Endothelial cell of umbilical vein (primary cell): ENCODE results near the gene C8G. TPM values are rescaled to one million over a fixed set of nuclear protein-coding genes. Genes with fewer than 3 reads are reported as not detected.
A peak's percentile ranks its signal among the peaks of the same experiment; 100 is the strongest.

ENCODE experiments used
- BruUV-seq: library from RNA; stranded (reverse); fragments of 400-500 nt; replicated peaks from 2 replicates; lab custom pipeline; 2021; lab: Mats Ljungman, UMichigan
- CTCF ChIA-PET: fragments of 300-600, 350-600 bp; sonication (Branson Sonifier 250); formaldehyde crosslinking; loops from one replicate; lab custom pipeline; 2021; ENCODE audit warnings: antibody characterized with exemption, inconsistent platforms; lab: Charles Lee
- POLR2A ChIA-PET: fragments of 300-600, 350-600 bp; sonication (Branson Sonifier 250); formaldehyde crosslinking; loops from one replicate; lab custom pipeline; 2021; ENCODE audit warnings: antibody characterized with exemption, inconsistent platforms; lab: Charles Lee
- DNase-seq: peaks from one replicate; pipeline ENCODE4 v3.0.0-alpha.2; 2011; ENCODE audit warnings: low read depth, low spot score
- FAIRE-seq: peaks from 2 replicates; lab custom pipeline; 2011; peaks lifted over from hg19 to GRCh38; lab: Jason Lieb, UNC
- H2AFZ ChIP-seq: 2 replicates; pipeline ENCODE4 v1.6.0; 2012; ENCODE audit warnings: low read depth, low read length, control low read depth, inconsistent platforms
- H3K27ac ChIP-seq: 2 replicates; pipeline ENCODE4 v1.5.1; 2011; ENCODE audit warnings: low read depth, mild to moderate bottlenecking, control low read depth, low read length, moderate library complexity; ENCODE audit not compliant: insufficient read depth
- H3K27me3 ChIP-seq, 2 experiments: 2 replicates each; pipeline versions ENCODE4 v1.6.0 to v1.6.1; 2011; ENCODE audit warnings: low read length in 2 of 2, mixed read lengths in 1 of 2; ENCODE audit not compliant: control insufficient read depth in 2 of 2, insufficient read depth in 2 of 2
- H3K36me3 ChIP-seq, 2 experiments: 2 replicates in 1 of 2; 3 replicates in 1 of 2; pipeline ENCODE4 v1.5.1; 2011; ENCODE audit warnings: low read length in 2 of 2, mild to moderate bottlenecking in 1 of 2, moderate library complexity in 1 of 2; ENCODE audit not compliant: control insufficient read depth in 2 of 2, insufficient read depth in 2 of 2; ENCODE audit errors: extremely low read depth in 1 of 2
- H3K4me1 ChIP-seq: 3 replicates; pipeline ENCODE4 v1.5.1; 2011; ENCODE audit warnings: mild to moderate bottlenecking, low read length; ENCODE audit not compliant: control insufficient read depth, insufficient read depth; ENCODE audit errors: extremely low read depth
- H3K4me2 ChIP-seq: 2 replicates; pipeline ENCODE4 v1.6.1; 2011; ENCODE audit warnings: low read length, control low read depth, mixed read lengths; ENCODE audit not compliant: insufficient read depth
- H3K4me3 ChIP-seq, 3 experiments: fragments of 200-600 bp in 1 of 3; sonication (generic), shearing (Covaris generic) in 1 of 3; replicated peaks in 1 of 3; 2 replicates each; pipeline ENCODE4 v1.5.1; 2011 to 2016; ENCODE audit warnings: control low read depth in 3 of 3, low read length in 3 of 3, mild to moderate bottlenecking in 2 of 3, inconsistent platforms in 1 of 3, low read depth in 1 of 3, moderate library complexity in 1 of 3; ENCODE audit not compliant: insufficient read depth in 1 of 3
- H3K79me2 ChIP-seq: 2 replicates; pipeline ENCODE4 v1.6.0; 2012; ENCODE audit warnings: low read length, inconsistent platforms; ENCODE audit not compliant: control insufficient read depth, insufficient read depth
- H3K9ac ChIP-seq: replicated peaks from 2 replicates; pipeline ENCODE3; 2011; ENCODE audit warnings: low read length, control low read depth; ENCODE audit not compliant: insufficient read depth; ENCODE audit errors: extremely low read depth
- H3K9me1 ChIP-seq: replicated peaks from 3 replicates; pipeline ENCODE4 v1.6.0; 2011; ENCODE audit warnings: mild to moderate bottlenecking, low read length; ENCODE audit not compliant: control insufficient read depth, insufficient read depth; ENCODE audit errors: extremely low read depth
- H3K9me3 ChIP-seq: replicated peaks from 2 replicates; pipeline ENCODE4 v1.5.1; 2012; ENCODE audit warnings: low read length, inconsistent platforms; ENCODE audit not compliant: control insufficient read depth, insufficient read depth
- H4K20me1 ChIP-seq: replicated peaks from 2 replicates; pipeline ENCODE3; 2011; ENCODE audit warnings: mild to moderate bottlenecking, low read length; ENCODE audit not compliant: control insufficient read depth, insufficient read depth; ENCODE audit errors: extremely low read depth
- CTCF ChIP-seq, 2 donors: IDR thresholded peaks; 1 replicate in 1 of 2; 2 replicates in 1 of 2; pipeline ENCODE4 v1.5.1; 2011; ENCODE audit warnings: low read length in 2 of 2, mild to moderate bottlenecking in 2 of 2, moderate library complexity in 2 of 2, control low read depth in 1 of 2, inconsistent platforms in 1 of 2, low read depth in 1 of 2; ENCODE audit not compliant: insufficient read depth in 1 of 2; ENCODE audit errors: extremely low read depth in 1 of 2
- EZH2 ChIP-seq: IDR thresholded peaks from 2 replicates; pipeline ENCODE4 v1.6.1; 2012; ENCODE audit warnings: borderline replicate concordance, low read depth, mild to moderate bottlenecking, moderate library complexity, low read length, inconsistent platforms; ENCODE audit not compliant: severe bottlenecking
- FOS ChIP-seq: IDR thresholded peaks from 2 replicates; pipeline ENCODE4 v1.6.1; 2011; ENCODE audit warnings: mild to moderate bottlenecking, low read length, moderate library complexity, borderline replicate concordance; ENCODE audit not compliant: insufficient read depth
- GATA2 ChIP-seq: IDR thresholded peaks from 2 replicates; pipeline ENCODE4 v1.7.0; 2011; ENCODE audit warnings: low read depth, mild to moderate bottlenecking, moderate library complexity, mixed read lengths, low read length; ENCODE audit not compliant: insufficient read length, insufficient read depth
- JUN ChIP-seq: IDR thresholded peaks from 2 replicates; pipeline ENCODE4 v1.6.1; 2011; ENCODE audit warnings: borderline replicate concordance, low read depth; ENCODE audit not compliant: insufficient read length, insufficient read depth
- MAX ChIP-seq: IDR thresholded peaks from 2 replicates; pipeline ENCODE4 v1.6.1; 2011; ENCODE audit not compliant: insufficient read depth, insufficient read length
- MYC ChIP-seq: IDR thresholded peaks from one replicate; pipeline ENCODE4 v1.6.1; 2011; ENCODE audit warnings: mild to moderate bottlenecking, low read depth, low read length
- POLR2A ChIP-seq: IDR thresholded peaks from 2 replicates; pipeline ENCODE4 v1.6.1; 2012; ENCODE audit warnings: low read depth, mild to moderate bottlenecking, control low read depth, low read length
- dilution Hi-C: fragments of 300-500 bp; cut with MboI; formaldehyde crosslinking; loops from one replicate; pipeline ENCODE4 v1.15.0; 2019; ENCODE audit warnings: low sequenced_read_pairs; ENCODE audit not compliant: extremely low pct_ligation_motif_present
- intact Hi-C: fragments of 100-400 bp; cut with micrococcal nuclease; formaldehyde crosslinking; loops from one replicate; pipeline ENCODE4 v1.10.0; 2022
- polyA plus RNA-seq, 4 experiments: library from polyadenylated mRNA; depleted of rRNA in 3 of 4; stranded (reverse) in 3 of 4; unstranded in 1 of 4; fragments of >200 nt; gene quantifications; 2 replicates each; pipeline versions ENCODE4 v1.2.1 to v1.2.3, GENCODE V29; 2011 to 2012; ENCODE audit warnings: missing spikeins in 1 of 4
- total RNA-seq: library from RNA; stranded (reverse); gene quantifications from 2 replicates; pipeline ENCODE4 v1.2.3, GENCODE V29; 2021

C8G gene
- total and polyA plus RNA-seq, 2 donors (not counting 3 experiments of a cell fraction or from before 2014, with no cell fraction given), result 0.47 to 1.9 TPM

GRCh38 chr9:136978073-136978864 is 33.2 kb downstream of the C8G start:
- no peaks in the 10 kb centered on the region for H3K9me1 ChIP-seq
- H3K27ac ChIP-seq, result no peak overlapping the region
- ChIA-PET CTCF (interaction anchor here (0.7 to 1.4 kb wide), 6 partner anchors 16 to 57 kb away, joined by 3 to 10 read pairs (median 4); no protein-coding TSS in a partner anchor), POLR2A (interaction anchor here (0.6 to 1.0 kb wide), 3 partner anchors 14 to 152 kb away, joined by 3 to 7 read pairs (median 3); partner anchors contain the start of gene PAXX)
- peak overlapping the region; percentile 18 for H3K4me2 ChIP-seq
- peak overlapping the region in 1 of 3 experiments; percentile 32 for H3K4me3 ChIP-seq
- peak overlapping the region; percentile 81 for H2AFZ ChIP-seq
- H3K36me3 ChIP-seq, result no peaks in the 10 kb centered on the region
- no TSS peak for BruUV-seq
- DNase-seq, result peak; percentile 39
- no peaks in the 10 kb centered on the region for H4K20me1 ChIP-seq
- peak; percentile 54 for FAIRE-seq
- no peak for TF ChIP-seq CTCF (IDR thresholded peaks at IDR 0.05; ENCODE audit: extremely low read depth in 1 of 2, insufficient read depth in 1 of 2, low read depth in 1 of 2, low read length in 2 of 2)
- TF ChIP-seq GATA2, result no peak
- no peak for TF ChIP-seq POLR2A
- no peak for TF ChIP-seq JUN
- no peak for TF ChIP-seq FOS
- no peak for TF ChIP-seq EZH2
- no peak for TF ChIP-seq MYC
- TF ChIP-seq MAX, result no peak
- dilution Hi-C loops, result no loop called here
- intact Hi-C loops, result loop anchor here (1.0 to 2.0 kb wide), 3 partner anchors 14 to 51 kb away; partner anchors contain the start of genes ABCA2 and PAXX
- H3K9me3 ChIP-seq, result no peaks in the 10 kb centered on the region
- no peaks in the 10 kb centered on the region for H3K79me2 ChIP-seq
- H3K9ac ChIP-seq, result no peak overlapping the region
- no peaks in the 10 kb centered on the region for H3K27me3 ChIP-seq
- peaks cover 4% of the 10 kb centered on the region for H3K4me1 ChIP-seq
